ENCODE data around the gene ARHGAP26.

The ARHGAP26 gene

DNA sequence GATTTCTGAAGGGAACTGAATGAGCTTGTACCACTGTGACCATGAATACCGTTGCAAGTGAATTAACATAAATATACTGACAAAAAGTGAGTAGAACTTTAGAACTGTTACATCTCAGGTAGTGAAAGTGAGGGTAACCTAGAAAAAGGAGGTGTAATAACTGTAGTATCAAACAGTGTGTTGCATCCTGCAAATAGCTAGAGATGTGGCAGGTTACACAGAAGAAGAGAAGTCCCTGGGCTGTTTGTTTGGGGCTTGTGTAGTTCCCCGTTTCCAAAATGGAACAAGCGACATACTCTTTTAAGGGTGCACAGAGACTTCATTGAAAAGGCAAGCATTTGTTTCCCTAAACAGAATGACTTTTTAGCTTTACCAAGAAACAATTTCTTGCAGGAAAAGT is 418.5 kb downstream of the ARHGAP26 start:
- no peak for DNase-seq (ENCODE audit: low spot score)
- TF ChIP-seq, protein P1, sequence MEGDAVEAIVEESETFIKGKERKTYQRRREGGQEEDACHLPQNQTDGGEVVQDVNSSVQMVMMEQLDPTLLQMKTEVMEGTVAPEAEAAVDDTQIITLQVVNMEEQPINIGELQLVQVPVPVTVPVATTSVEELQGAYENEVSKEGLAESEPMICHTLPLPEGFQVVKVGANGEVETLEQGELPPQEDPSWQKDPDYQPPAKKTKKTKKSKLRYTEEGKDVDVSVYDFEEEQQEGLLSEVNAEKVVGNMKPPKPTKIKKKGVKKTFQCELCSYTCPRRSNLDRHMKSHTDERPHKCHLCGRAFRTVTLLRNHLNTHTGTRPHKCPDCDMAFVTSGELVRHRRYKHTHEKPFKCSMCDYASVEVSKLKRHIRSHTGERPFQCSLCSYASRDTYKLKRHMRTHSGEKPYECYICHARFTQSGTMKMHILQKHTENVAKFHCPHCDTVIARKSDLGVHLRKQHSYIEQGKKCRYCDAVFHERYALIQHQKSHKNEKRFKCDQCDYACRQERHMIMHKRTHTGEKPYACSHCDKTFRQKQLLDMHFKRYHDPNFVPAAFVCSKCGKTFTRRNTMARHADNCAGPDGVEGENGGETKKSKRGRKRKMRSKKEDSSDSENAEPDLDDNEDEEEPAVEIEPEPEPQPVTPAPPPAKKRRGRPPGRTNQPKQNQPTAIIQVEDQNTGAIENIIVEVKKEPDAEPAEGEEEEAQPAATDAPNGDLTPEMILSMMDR (IDR thresholded peaks at IDR 0.05), result no peak
- Histone ChIP-seq H3K4me3 (no peak overlapping the region), H3K27ac (no peak overlapping the region)

DNA sequence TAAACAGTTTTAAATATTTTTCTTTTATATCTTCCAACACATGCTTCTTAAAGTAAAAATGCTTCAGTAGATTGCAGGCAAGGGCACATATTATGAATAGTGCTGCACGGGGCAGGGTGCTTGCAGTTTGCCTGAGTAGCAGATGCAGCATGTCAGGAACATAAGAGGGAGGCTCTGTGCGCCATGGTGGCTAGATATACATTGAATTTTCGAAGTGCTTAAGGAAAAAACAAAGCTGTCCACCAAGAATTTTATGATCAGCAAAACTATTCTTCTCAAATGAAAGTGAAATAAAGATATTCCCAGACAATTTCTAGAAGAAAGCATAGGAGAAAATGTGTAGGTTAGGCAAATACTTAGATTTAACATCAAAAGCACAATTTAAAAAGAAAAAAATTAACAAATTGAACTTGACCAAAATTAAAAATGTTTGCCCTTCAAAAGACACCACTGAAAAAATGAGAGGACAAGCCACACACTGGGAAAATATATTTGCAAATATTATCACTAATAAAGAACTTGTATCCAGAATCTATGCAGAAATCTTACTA is 420.2 kb downstream of the ARHGAP26 start:
- Histone ChIP-seq H3K27ac (no peak overlapping the region), H3K4me3 (no peak overlapping the region)
- DNase-seq (ENCODE audit: low spot score), result no peak
- TF ChIP-seq, protein P1 (IDR thresholded peaks at IDR 0.05), result no peak

DNA sequence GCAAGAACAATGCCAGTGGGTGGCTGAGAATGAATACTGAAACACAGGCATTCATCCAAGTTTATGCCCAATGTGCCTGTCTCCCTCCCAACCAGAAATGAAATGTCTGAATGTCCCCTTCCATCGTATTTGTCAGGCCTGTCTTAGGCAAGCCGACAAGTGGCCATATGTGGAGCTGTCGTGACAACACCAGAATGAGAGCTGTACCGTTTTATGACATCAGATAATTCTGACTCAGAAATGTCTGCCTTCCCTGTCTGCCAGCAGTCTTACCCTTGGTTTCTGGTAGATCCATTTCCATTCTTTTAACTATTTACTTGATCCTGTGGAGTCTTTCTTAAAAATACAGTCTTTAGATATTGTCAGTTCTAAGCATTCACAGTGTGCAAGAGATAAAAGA is 421.5 kb downstream of the ARHGAP26 start:
- TF ChIP-seq, protein P1 (IDR thresholded peaks at IDR 0.05), result no peak
- Histone ChIP-seq H3K27ac (no peak overlapping the region), H3K4me3 (no peak overlapping the region)
- no peak for DNase-seq (ENCODE audit: low spot score)

DNA sequence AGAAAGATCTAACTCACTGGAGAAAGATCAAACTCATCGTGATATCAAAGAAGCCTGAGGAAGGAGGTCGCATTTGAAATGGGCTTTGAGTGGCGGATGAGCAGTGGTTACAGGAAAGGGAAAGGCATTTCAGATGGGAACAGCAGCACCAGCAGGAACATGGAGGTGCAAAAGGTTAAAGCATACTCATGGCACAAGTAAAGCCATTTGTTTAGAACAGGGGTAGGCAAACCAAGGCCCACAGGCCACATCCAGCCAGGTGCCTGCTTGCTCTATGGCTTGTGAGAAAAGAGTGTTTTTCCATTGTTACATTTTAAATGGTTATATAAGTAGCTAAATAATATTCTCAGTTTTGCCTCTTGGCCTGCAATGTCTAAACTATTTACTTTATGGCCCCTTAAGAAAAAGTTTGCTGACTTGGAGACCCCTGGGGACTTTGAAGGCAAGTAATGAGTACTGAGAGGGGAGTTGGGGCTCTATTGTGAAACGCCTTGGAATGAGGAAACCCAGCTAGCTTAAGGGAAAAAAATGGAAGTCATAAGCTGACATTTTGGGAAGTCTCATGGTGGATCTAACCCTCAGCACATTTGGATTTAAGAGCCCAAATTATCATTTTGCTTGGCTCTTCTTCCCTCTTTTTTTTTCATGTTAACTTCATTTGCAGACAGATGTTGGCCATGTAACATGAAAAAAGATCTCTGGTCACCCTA is 422.2 kb downstream of the ARHGAP26 start:
- DNase-seq (ENCODE audit: low spot score), result no peak
- Histone ChIP-seq H3K27ac (no peak overlapping the region), H3K4me3 (no peak overlapping the region)
- TF ChIP-seq, protein P1 (IDR thresholded peaks at IDR 0.05), result no peak

DNA sequence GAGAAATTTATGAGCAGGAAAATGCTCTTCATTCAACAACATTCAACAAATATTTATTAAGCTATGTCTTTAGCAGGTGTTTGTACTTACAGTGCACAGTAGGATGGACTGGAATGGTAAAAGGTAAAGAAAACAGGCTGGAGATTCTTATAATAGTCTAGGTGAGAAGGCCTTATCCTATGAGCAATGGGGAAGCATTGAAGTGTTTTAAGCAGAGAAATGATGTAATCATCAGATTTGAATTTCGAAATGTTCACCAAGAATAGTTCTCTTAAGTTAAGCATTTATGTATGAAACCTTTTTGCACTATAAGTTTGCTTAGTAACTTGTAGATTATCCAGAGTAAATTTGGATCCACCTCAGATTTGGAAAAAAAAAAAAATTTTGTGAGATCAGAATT is 424.0 kb downstream of the ARHGAP26 start:
- Histone ChIP-seq H3K27ac (no peak overlapping the region), H3K4me3 (no peak overlapping the region)
- DNase-seq (ENCODE audit: low spot score), result no peak
- TF ChIP-seq, protein P1 (IDR thresholded peaks at IDR 0.05), result no peak

DNA sequence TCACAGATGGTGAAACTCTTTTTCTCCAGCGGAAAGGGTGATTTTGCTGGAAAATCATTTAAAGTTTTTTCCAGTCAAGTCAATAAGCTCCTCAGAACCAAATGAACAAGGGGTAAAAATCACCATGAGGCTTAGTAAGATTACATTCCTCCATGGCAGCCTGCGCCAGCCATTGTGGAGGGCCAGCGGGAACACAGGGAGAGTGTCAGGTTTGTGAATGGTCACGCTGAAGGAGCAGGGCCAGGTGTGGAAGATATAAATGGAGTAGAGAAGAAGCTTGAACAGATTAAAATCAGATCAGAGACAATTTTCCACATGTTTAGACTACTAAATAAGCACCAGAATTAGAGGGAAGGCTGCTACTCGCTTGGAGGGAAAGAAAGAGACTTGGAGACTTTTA is 424.5 kb downstream of the ARHGAP26 start:
- no peak for DNase-seq (ENCODE audit: low spot score)
- TF ChIP-seq, protein P1 (IDR thresholded peaks at IDR 0.05), result no peak
- no peak overlapping the region for H3K4me3 ChIP-seq
- H3K27ac ChIP-seq, result no peak overlapping the region

DNA sequence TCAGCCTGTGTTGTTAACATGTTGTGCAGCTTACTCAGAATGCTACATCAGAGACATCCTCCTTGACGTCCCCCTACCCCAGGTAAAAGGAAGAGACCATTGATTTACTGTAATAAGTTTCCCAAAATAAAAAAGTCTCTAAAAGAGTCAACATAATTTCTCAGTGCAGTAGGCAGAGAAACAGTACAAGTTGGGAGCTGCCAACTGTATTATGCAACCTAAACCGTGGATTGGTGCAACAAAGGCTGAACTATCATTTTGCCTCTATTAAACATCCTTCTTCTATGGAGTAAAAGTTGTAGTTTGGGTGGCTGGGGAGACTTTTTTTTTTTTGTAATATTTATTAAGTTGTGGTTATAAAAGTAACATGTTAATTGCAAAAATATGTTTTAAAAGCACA is 425.3 kb downstream of the ARHGAP26 start:
- TF ChIP-seq, protein P1 (IDR thresholded peaks at IDR 0.05), result no peak
- H3K27ac ChIP-seq, result no peak overlapping the region
- H3K4me3 ChIP-seq, result no peak overlapping the region
- no peak for DNase-seq (ENCODE audit: low spot score)
